ENCODE results near the gene PKHD1.

The PKHD1 gene

GRCh38 chr6:52102405-52102804, 15.0 kb upstream of the PKHD1 start:
- no peak for DNase-seq

- no peak for DNase-seq
These were observed 11.3 kb upstream of the PKHD1 start for GRCh38 chr6:52098721-52099120.

GRCh38 chr6:52089758-52090348, 2.4 kb upstream of the PKHD1 start:
- no peak for DNase-seq

- no peak for DNase-seq
These were observed 672 bp downstream of the PKHD1 start for GRCh38 chr6:52086741-52087140.

GRCh38 chr6:52081237-52081636, 6.2 kb downstream of the PKHD1 start:
- DNase-seq = no peak

- no peak for DNase-seq
These were observed 9.3 kb downstream of the PKHD1 start for GRCh38 chr6:52077961-52078625.

- DNase-seq = no peak
These were observed 10.1 kb downstream of the PKHD1 start for GRCh38 chr6:52077180-52077884.

- no peak for DNase-seq
These were observed 10.6 kb downstream of the PKHD1 start for GRCh38 chr6:52076791-52077179.

- no peak for DNase-seq
These were observed 12.7 kb downstream of the PKHD1 start for GRCh38 chr6:52074716-52075115.

GRCh38 chr6:52074155-52074554, 13.3 kb downstream of the PKHD1 start:
- DNase-seq = no peak

- DNase-seq = no peak
These were observed 21.8 kb downstream of the PKHD1 start for GRCh38 chr6:52065621-52066020.

- DNase-seq = no peak
These were observed 23.6 kb downstream of the PKHD1 start for GRCh38 chr6:52063584-52064344.

GRCh38 chr6:52061481-52061880, 25.9 kb downstream of the PKHD1 start:
- DNase-seq = no peak

GRCh38 chr6:52059821-52060220, 27.6 kb downstream of the PKHD1 start:
- no peak for DNase-seq

GRCh38 chr6:52055451-52055850, 32.0 kb downstream of the PKHD1 start:
- DNase-seq = no peak

GRCh38 chr6:52053038-52053695, 34.2 kb downstream of the PKHD1 start:
- no peak for DNase-seq

- DNase-seq = no peak
These were observed 37.4 kb downstream of the PKHD1 start for GRCh38 chr6:52050051-52050405.

GRCh38 chr6:52049252-52050050, 38.0 kb downstream of the PKHD1 start:
- no peak for DNase-seq

GRCh38 chr6:52046456-52046855, 41.0 kb downstream of the PKHD1 start:
- DNase-seq = no peak

GRCh38 chr6:52045481-52045880, 41.9 kb downstream of the PKHD1 start:
- no peak for DNase-seq

- no peak for DNase-seq
These were observed 42.4 kb downstream of the PKHD1 start for GRCh38 chr6:52045033-52045432.

GRCh38 chr6:52042141-52042885, 45.1 kb downstream of the PKHD1 start:
- no peak for DNase-seq

Data from NCI-H524 treated with DMSO at 0.1 percent for 48 hours (cell line).